Activated CD8-positive, alpha-beta memory T cell treated with anti-CD3 and anti-CD28 coated beads for 4 hours (primary cell): ENCODE results near the gene PRSS50.
"Not testable (repeated sequence)": the region's sequence is repeated elsewhere in the genome, so short reads cannot be mapped to it uniquely, and the experiment has no call there.

Experiments used
- DNase-seq, 2 donors: peaks; one replicate each; pipeline ENCODE4 v3.0.0-alpha.2; 2020; ENCODE audit warnings: low read depth in 2 of 2

The PRSS50 gene

GRCh38 chr3:46717447-46718231 is at the start of gene PRSS50:
TSS of gene PRSS50 (minus strand) at chr3:46717869. CDS start at chr3:46717824, 45 bp downstream.
- no peak for DNase-seq

GRCh38 chr3:46764206-46764605 is 46.5 kb upstream of the PRSS50 start:
- no peak for DNase-seq

- DNase-seq, result no peak
These were observed 45.5 kb upstream of the PRSS50 start for GRCh38 chr3:46763178-46763577.

GRCh38 chr3:46759239-46760167 is 41.8 kb upstream of the PRSS50 start:
- DNase-seq, result no peak

- DNase-seq, result no peak
These were observed 39.0 kb upstream of the PRSS50 start for GRCh38 chr3:46756642-46757041.

- DNase-seq, result no peak
These were observed 38.0 kb upstream of the PRSS50 start for GRCh38 chr3:46755646-46756045.

- DNase-seq, result not testable (repeated sequence)
These were observed 35.5 kb upstream of the PRSS50 start for GRCh38 chr3:46753127-46753526.

GRCh38 chr3:46750555-46751038 is 32.9 kb upstream of the PRSS50 start:
- no peak for DNase-seq

- no peak for DNase-seq
These were observed 31.5 kb upstream of the PRSS50 start for GRCh38 chr3:46749129-46749528.

- no peak for DNase-seq
These were observed 30.5 kb upstream of the PRSS50 start for GRCh38 chr3:46748170-46748569.

- no peak for DNase-seq
These were observed 29.0 kb upstream of the PRSS50 start for GRCh38 chr3:46746711-46747110.

GRCh38 chr3:46742992-46743585 is 25.4 kb upstream of the PRSS50 start:
- no peak for DNase-seq

GRCh38 chr3:46739565-46739964 is 21.9 kb upstream of the PRSS50 start:
- DNase-seq, result not testable (repeated sequence)

GRCh38 chr3:46737329-46737731 is 19.7 kb upstream of the PRSS50 start:
- DNase-seq, result no peak

- no peak for DNase-seq
These were observed 18.6 kb upstream of the PRSS50 start for GRCh38 chr3:46736006-46736872.

- no peak for DNase-seq
These were observed 17.1 kb upstream of the PRSS50 start for GRCh38 chr3:46734773-46735172.

- no peak for DNase-seq
These were observed 15.5 kb upstream of the PRSS50 start for GRCh38 chr3:46733026-46733800.

- DNase-seq, result no peak
These were observed 14.1 kb upstream of the PRSS50 start for GRCh38 chr3:46731795-46732194.

GRCh38 chr3:46730819-46731218 is 13.2 kb upstream of the PRSS50 start:
- DNase-seq, result no peak

GRCh38 chr3:46729038-46729437 is 11.4 kb upstream of the PRSS50 start:
- DNase-seq, result no peak
